GM19372 (cell line): Measurements from ENCODE around the gene CLDN6.

Experiments
- ATAC-seq: cut with Tn5 transposase; IDR thresholded peaks from one replicate; pipeline ENCODE4 v1.9.1; 2021; ENCODE audit warnings: mild to moderate bottlenecking, low read depth, moderate library complexity; ENCODE audit not compliant: unreplicated experiment

CLDN6 gene

DNA sequence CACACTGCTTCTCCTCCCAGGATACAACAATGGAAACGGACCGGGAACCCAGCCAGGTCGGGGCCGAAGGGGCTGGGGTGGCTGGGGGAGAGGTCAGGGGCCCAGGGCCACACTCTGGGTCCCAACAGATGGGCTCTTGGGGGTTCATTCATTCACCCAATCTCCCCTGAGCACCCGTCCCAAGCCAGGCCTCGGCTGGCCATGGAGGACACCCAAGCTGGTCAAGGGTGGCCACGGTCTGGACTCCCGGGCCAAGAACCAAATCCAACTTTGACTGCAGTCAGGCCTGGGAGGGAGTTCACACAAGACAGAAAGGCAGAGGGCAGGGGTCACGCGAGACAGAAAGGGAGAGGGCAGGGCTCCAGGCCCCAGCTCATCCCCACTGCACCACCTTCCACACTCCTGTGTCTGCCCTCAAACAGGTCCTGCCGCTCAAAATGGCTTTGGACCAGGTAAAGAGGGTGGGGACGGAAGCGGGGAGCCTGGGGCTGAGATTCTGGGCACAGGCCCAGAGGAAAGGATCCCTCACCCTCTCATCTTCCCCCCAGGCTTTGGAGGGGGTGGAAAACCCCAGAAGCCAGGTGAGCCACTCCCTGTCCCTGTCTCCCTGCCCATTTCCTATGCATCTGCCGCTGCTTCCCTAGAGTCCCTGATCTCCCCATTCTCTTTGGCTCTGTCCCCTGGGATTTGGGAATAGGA lies 25.5 kb downstream of the CLDN6 start:
- no peak for ATAC-seq

DNA sequence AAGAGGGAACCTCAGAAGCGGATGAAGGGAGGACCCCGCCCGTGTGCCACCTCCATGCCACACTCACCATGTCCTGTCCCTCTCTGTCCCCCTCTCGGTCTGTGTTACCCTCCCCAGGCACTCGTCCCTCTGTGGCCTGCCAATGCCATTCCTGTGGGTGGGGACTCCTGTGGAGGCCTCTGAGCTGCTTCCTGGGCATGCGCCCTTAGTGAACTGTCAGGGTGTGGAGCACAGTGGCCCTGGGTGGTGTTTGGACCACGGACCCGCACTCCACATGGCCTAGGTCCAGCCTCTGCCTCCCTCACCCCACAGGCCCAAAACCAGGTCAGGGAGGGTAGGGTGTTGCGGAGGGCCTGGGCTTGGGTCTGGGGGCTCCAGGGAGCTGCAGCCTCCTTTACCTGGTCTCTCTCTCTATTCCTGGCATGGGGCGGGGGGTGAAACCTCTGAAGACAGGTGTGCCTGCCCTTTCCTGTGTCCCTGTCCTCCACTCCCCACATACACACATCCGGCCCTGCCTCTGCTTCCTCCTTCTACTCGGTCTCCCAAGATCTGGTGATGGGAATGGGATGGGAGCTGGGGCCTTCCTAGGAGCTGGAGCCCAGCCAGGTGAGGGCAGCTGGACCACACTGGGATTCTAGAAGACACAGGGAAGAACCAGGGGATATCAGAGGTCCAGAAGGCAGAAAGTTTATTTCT lies 26.3 kb downstream of the CLDN6 start:
- ATAC-seq, result no peak

DNA sequence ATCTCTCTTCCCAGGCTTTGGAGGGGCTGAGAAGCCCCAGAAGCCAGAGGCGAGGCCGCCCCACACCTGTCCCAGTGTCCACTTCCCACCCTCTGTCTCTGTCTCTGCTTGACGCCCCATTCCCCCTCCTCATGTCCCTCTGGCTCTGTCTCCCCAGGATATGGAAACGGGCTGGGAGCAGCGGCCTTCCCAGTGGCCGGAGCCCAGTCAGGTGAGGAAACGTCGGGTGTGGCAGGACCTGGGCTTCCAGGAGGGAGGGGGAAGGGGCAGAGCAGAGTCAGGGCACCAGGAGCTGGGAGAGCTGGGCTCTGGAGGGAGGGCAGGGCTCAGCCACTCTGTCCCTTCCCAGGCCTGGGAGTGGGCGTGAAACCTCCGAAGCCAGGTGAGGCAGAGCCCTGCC lies 27.1 kb downstream of the CLDN6 start:
- ATAC-seq, result no peak

DNA sequence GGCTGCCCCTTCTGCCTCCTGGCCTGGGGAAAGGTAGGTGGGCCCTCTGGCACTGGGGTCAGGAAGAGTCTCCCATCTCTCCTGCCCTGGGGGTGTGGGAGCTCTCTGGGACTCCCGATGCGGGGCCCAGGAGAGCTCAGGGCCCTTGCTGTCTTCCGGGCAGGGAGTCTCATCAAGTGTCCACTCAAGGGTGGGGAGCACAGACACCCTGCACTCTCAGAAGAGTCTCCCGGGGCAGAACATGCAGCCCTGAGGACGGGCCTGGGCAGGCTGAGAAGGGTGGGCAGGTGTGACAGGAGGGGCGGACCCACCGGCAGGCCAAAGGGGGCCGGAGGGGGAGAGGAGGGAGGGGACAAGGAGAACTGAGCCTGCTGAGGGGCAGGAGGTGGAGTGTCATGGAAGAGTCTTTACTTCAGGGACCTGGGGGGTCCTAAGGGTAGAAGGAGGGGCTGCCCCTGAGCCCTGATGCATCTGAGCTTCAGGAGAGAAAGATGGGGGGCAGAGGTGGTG lies 29.3 kb downstream of the CLDN6 start:
- ATAC-seq, result no peak

DNA sequence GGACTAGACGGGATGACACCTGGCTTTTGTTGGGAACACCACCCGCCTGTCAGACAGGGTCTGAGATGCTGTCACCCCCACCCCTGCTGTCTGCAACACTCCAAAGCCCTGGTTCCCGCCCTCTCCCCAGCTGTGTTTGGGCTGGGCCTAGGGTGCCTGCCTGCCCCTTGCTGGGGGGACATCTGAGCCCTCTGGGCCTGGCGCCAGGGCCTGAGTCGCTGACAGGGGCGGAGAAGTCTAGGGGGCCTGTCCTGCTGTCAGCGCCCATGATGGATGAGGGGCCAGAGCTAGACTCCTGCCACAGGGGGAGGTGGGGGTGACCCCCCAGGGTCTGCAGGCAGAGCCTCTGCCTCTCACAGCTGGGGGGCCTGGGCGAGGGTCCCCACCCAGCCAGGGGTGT lies 30.1 kb downstream of the CLDN6 start:
- ATAC-seq, result no peak

DNA sequence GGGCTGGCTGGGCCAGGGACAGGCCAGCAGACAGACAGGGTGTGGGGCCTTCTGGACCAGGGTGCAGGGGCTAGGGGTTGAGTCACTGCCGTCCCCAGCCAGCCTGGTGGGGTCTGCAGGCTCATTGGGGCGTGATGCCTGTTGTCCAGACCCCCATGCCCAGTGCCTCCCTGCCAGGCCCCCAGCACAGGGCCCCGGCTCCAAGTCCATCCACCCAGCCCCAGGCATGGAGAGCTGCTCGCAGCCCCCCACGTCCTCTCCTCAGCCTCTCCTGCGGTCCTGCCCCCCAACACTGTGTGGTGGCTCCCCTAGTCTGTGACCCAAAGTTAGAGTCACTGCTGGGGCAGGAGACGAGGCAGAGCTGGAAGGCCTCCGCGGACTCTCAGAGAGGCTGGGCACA lies 30.7 kb downstream of the CLDN6 start:
- no peak for ATAC-seq

DNA sequence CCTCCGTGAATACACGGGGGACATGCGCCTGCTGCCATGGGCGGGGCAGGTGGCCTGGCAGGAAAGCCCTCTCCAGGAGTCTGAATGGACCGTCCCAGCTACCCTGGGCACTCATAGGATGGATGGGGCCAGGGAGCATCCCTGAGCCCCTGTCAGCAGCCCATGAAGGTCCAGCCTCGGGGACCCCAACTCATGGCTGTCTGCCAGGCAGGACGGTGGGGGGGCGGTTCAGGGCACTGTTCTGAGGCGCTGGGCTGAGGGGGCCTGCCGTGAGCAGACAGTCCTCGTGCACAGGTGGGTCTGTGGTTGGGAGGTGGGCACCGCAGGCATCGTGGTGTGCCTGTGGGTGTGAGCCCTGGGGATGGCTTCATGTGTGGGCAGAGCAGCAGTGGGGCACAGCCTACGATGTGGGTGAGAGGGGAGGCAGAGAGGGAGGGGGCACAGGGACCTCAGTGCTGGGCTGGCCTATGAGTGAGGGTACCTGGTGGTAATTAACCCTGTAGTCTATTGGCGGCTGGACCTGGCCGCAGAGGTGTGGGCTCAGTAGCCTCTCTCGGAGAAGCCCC lies 31.3 kb downstream of the CLDN6 start:
- no peak for ATAC-seq

DNA sequence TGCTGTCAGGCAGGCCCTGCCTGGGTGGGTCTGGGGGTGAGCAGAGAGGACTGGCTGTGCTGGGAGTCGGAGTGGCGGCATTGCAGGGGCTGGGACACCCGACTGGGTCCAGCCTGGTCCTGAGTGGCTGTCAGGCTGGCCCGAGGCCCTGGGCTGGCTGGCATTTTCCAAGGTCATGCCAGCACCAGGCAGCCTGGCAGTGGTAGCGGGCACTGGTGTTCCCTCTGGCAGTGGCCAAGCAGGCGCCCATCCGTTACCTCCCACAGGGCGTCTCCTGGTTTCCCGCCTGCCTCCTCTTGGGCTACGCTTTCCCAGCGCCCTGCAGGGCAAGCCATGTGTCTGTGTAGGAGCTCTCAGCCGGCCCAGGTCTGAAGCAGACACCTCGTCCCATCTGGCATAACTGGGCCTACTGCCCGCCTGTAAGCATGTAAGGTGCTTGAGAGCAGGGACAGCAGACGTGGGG lies 32.1 kb downstream of the CLDN6 start:
- ATAC-seq, result no peak

DNA sequence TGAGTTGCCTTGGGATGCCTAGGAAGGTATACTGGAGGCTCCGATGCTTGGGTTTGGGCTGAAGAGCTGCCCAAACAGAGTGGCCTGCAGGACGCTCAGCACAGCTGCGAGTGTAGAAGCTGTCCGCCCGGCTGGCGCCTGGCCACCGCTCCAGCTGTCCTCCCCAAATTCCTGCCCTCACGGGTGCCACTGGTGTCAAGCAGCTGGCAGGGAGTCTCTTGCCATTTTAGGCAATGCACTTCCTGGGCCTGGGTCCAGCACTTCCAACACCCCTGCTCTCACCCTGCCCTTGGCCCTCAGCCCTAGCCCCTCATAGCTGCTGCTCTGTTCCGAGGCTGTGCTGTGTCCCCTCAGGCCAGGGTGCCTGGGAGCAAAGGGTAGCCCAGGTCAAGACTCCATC lies 32.5 kb downstream of the CLDN6 start:
- ATAC-seq, result no peak

DNA sequence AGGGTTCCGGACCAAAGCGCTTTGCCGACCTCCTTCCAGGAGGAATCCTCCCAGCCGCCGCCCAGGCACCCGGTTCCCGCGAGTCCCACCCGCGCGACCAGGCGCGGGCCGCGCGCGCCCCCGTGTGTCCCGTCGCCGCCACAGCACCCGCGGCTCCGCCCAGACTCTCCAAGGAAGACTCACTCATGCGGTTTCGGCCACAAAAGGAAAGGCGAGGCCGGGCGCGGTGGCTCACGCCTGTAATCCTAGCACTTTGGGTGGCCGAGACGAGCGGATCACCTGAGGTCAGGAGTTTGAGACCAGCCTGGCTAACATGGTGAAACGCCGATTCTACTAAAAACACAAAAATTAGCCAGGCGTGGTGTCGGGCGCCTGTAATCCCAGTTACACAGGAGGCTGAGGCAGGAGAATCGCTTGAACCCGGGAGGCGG lies 34.3 kb downstream of the CLDN6 start:
- no peak for ATAC-seq

DNA sequence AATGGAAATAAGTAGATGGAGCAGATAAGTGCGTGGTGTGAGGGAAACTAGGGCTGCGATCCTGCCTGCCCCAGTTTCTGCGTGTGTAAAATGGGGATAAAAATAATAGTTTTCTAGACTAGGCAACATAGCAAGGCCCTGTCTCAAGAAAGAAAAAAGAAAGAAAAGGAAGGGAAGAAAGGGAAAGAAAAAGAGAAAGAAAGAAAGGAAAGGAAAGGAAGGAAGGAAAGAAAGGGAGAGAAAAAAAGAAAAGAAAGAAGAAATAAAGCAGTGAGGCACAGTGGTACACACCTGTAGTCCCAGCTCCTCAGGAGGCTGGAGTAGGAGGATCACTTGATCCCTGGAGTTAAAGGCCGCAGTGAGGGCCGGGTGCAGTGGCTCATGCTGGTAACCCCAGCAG lies 35.6 kb downstream of the CLDN6 start:
- ATAC-seq, result no peak

DNA sequence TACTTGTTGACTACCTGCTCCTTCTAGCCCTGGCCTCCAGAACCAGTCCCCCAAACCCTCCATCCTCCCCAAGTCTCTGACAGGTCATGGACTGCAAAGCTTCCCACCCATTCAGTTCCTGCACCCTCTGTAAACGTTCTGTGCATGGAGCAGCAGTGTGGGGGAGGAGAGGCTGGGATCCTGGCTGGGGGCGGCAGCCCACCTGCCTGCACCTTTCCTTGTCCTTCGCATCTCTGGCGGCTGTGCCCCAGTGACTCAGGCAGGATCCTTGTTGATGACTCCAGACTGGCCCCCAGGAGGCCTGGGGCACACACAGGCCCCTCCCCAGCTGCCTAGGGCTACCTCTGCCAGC lies 36.1 kb downstream of the CLDN6 start:
- ATAC-seq, result no peak

DNA sequence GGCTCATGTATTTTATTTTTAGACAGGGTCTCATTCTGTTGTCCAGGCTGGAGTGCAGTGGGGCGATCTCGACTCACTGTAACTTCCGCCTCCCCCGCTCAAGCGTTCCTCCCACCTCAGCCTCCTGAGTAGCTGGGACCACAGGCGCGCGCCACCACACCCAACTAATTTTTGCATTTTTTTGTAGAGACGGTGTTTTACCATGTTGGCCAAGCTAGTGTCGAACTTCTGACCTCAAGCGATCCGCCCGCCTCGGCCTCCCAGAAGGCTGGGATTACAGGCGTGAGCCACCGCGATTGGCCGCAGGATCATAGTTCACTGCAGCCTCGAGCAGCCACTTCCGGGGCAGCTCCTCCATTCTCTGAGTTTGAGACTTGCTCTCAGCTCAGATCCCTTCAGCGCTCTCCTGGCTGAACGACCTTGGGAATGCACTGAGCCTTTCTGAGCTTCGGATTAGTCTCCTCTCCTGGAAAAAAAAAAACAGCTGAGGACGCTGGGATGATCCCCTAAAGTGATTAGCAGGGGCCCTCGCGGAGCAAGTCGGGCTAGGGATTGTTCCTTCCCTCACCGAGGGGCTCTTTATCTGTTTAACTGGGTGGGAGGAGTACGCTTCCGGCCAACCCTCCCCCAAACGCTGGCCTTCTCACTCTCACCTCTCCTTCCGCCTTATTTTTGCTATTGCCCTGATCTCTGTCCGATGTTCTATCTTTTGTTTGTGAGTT lies 36.6 kb downstream of the CLDN6 start:
- ATAC-seq, result no peak

DNA sequence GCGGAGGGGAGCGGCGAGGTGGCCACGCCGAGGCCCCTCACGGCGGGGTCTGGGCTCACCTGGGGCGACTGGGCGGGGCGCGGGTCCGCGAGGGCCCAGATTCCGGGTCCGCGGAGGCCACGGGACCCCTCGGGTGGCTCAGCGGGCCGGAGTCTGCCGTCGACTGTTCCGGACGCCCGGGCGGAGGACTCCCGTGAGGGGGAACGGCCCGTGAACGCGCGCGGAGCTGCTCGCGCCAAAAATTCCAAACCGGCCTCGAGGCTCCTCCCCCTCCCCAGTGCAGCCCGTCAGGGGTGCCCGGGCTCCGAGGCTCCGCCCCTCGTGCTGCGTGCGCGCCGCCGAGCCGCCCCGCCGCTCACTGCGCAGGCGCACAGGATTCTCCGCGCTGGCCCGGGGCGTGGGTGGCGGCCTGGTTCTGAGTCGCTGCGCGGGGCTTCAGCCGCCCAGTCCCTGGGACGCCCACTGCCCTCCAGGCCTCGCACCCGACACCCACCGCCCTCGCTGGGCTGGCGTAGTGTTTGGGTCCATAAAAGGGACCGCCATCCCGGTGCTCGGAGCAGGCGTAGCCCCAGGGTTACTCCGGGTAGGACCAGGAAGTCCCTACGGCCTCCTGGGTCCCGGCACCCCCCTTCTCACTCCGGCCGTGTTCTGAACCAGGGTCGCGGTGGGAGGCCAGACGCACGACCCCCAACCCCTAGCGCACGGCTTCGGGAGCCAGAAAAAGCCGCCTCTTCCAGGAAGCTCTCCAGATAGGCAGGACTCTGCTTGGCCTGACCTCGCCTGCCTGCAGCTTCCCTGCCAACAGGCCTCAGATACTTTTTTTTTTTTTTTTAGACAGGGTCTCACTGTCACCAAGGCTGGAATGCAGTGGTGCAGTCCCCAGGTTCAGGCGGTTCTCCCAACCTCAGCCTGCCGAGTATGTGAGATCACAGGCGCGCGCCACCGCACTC lies 37.5 kb downstream of the CLDN6 start, which contains the start of gene PKMYT1:
PKMYT1 (minus strand) TSS at position 220 of the 950 bp plus-strand sequence. CDS start 789 bp downstream, outside the sequence.
- ATAC-seq, result peak; percentile 86

DNA sequence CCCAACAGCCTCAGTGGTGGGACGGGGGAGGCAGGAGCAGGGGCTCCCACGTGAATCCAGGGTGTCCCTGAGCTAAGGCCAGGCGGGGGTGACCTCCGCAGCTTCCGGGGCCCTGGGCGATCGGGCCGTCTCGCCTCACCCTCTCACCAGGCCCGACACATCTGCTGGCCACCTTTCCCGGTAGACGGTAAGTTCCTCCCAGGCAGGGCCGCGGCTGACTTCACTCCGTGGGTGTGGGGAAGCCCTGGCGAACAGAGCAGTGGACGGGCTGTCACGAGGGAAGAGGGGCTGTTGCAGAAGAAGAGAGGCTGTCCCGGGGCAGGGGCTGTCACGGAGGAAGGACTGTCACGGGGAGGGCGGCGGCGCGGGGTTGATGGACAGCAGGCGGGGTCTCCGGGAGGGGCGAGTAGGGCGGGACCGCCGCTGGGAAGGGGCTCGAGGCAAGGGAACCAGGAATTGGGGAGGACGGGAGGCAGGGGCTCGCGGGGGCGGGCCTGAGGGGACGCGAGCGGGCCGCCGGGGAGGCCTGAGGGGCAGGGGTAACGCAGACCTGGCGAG lies 38.2 kb downstream of the CLDN6 start:
- ATAC-seq, result no peak

DNA sequence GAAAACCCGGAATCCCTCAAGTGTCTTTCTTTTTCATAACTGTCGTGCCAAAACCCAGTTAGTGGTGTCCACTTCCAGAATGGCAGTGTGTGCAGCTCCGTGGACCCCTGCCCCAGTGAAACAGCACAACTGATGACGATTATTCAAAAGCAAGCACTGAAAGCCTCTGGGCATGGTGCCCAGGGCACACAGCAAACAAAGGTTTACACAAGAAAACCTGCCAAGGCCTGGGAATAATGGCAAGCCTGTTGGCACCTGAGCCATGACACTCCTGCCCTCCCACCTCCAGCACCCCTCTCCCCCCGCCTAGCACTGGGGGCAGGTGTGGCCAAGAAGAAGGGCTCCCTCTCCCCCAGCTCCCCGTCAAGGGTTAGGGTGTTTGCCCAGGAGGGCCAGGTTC lies 40.5 kb downstream of the CLDN6 start:
- no peak for ATAC-seq

DNA sequence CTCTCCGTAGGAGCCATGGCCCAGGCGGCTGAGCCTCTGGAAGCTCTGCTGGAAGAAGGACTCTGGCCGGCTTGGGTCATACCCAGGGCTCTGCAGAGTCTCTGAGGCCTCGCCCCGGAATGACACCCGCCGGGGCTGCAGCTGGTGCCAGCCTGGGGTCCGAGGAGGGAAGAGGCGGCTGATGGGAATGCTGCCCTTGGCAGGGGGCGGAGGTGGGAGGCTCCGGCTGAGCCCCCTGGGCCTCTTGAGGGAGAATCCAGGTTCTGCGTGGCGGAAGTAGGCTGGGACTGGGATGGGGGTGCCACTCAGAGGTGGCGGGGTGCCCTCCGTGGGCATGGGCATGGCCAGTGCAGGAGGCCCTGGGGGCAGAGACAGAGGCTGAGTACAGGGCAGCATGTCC lies 41.3 kb downstream of the CLDN6 start:
- ATAC-seq, result no peak

DNA sequence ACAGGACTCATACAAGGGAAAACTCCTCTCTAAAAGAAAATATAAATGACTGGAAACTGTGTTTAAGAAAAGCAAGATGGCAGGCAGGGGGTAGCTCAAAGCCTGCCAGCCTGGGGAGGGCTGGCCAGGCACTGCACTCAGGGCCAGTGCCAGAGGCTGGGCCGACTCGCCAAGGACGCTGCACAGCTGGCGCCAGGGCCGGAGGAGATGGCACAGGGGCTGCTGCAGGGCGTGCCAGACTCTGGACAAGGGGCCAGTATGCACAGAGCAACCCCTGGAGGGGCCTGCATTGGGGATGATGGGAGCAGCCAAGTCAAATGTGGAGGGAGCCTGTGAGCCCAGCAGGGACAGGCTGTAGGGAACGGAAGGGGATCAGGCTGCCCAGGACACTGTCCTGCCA lies 41.8 kb downstream of the CLDN6 start:
- ATAC-seq, result no peak

DNA sequence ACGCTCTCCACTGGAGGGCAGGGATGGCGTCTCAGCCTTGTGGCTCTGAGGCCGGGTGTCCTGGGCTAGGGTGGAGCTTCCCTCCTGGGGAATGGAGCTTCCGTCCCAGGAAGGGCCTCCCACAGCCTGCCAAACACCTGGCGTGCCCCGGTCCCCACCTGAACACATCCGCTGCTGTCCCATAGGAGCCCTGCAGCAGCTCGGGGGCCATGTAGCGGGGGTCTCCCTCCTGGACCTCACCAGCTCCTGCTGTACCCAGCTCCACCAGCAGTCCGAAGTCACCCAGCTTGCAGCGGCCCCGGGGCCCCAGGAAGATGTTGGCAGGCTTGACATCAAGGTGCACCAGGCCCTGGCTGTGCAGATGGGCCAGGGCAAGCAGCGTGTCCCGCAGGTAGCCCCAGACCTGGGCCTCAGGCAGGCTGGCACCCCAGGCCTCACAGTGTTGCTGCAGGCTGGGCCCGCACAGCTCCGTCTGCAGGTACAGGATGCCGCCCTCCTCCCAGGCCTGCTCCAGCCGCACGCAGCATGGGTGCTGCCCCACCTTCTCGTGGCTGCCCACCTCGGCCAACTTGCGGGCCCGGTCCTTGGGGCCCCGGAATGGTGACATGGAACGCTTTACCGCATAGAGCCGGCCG lies 42.7 kb downstream of the CLDN6 start:
- no peak for ATAC-seq
